H4 (cell line): ENCODE data around the gene ELFN1. TPM values are rescaled to one million over a fixed set of nuclear protein-coding genes. Genes with fewer than 3 reads are reported as not detected.

Source experiments
- DNase-seq: peaks from one replicate; pipeline ENCODE4 v3.0.0-alpha.2; 2015; ENCODE audit warnings: low spot score
- total RNA-seq: library from RNA; depleted of rRNA; stranded (reverse); fragments of >200 nt; shearing (Covaris generic); gene quantifications from 2 replicates; pipeline ENCODE4 v1.2.3, GENCODE V29; 2014

The ELFN1 gene
- total RNA-seq, 1 experiment from 2014 or later: 0.37 TPM

DNA sequence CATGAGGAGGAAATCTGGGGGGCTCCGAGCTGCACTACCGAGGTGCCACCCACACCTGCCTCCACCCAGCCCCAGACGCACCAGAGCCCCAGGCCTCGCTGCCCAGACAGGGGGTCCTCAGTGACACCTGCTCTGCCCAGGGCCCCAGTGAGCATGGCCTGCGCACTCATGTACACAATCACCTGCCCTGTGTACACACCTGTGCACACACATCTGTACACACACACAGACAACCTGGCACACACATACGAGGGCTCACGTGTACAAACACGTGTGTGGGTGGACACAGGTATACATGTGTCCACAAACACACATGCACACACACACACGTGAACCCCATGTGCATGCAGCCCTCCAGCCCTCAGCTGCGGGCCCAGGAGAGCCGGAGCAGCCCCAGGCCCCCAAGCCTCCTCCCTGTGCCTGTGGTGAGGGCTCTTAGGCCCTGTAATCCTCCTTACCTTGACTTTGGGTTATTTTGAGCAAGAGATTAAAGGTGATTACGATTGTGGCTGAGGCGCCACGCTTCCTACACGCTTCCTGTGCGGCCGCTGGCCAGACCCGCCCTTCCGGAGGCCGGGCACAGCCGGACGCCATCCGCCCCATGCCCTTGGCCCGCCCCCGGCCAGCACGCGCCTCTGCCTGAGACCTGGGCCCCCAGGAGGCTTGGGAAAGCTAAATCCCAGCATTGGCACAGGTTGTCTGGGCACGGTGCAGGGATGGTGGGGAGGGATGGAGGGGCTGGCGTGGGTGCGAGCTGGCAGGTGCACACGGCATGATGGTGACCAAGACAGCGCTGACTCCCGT is 71.9 kb downstream of the ELFN1 start:
- DNase-seq: no peak

DNA sequence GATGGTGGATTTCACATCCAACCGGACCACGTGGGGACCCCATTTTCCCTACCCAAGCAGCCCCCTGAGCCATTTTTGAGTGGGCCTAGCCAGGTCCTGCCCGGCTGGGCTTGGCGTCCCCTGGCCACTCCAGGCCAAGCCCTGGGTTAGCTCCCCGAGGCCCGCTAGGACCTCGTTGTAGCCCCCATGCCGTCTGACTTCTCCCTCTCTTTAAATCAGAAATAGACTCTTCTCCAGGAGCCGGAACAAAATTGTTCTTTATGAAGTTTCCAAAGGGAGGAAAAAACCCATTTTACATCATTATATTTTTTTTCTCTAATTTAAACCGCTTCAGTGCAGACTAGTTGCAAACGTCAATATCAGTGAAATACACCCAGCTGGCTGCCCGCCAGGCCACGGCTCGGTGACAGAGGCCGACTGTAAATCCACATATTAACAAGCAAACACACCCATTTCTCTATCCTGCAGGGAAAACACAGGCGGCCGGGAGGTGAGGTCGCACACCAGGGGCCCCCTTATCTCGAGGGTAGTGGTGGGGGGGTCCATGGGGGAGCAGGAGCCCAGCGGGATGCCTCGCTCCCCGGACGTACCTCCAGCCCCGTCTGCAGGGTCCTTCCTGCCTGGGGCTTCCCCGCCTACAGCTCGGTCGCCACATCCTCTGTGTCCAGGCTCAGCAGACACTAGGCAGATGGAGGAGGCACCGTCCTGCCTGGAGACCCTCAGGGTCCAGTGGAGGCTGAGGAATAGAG is 72.7 kb downstream of the ELFN1 start:
- DNase-seq: no peak

GRCh38 chr7:1743481-1744230 is 73.6 kb downstream of the ELFN1 start:
- DNase-seq: no peak

DNA sequence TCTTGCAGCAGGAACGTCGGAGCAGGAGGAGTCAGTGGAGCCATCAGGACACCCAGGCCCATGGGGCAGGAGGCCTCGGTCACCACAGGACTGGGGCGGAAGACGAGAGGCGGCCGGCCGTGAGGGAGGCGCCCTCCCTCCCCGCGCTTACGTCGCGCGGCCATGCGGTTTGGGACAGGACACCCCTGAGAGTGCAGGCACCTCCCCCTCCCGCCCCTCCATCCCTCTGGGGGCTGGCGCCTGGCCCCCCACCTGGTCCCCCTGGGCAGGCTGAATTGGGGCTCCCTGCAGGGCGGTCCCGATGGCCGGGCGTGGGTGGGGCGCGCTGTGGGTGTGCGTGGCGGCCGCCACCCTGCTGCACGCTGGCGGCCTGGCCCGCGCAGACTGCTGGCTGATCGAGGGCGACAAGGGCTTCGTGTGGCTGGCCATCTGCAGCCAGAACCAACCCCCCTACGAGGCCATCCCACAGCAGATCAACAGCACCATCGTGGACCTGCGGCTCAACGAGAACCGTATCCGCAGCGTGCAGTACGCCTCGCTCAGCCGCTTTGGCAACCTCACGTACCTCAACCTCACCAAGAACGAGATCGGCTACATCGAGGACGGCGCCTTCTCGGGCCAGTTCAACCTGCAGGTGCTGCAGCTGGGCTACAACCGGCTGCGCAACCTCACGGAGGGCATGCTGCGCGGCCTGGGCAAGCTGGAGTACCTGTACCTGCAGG is 74.4 kb downstream of the ELFN1 start:
- no peak for DNase-seq

GRCh38 chr7:1745018-1745532 is 75.0 kb downstream of the ELFN1 start:
- no peak for DNase-seq

DNA sequence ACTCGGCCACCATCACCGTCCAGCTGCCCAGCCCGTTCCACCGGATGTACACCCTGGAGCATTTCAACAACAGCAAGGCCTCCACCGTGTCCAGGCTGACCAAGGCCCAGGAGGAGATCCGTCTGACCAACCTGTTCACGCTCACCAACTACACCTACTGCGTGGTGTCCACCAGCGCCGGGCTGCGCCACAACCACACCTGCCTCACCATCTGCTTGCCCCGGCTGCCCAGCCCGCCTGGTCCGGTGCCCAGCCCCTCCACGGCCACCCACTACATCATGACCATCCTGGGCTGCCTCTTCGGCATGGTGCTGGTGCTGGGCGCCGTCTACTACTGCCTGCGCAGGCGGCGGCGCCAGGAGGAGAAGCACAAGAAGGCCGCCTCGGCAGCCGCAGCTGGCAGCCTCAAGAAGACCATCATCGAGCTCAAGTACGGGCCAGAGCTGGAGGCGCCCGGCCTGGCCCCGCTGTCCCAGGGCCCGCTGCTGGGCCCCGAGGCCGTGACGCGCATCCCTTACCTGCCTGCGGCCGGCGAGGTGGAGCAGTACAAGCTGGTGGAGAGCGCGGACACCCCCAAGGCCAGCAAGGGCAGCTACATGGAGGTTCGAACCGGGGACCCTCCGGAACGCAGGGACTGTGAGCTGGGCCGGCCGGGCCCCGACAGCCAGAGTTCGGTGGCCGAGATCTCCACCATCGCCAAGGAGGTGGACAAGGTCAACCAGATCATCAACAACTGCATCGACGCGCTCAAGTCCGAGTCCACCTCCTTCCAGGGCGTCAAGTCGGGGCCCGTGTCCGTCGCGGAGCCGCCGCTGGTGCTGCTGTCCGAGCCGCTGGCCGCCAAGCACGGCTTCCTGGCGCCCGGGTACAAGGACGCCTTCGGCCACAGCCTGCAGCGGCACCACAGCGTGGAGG is 75.8 kb downstream of the ELFN1 start:
- DNase-seq: no peak

DNA sequence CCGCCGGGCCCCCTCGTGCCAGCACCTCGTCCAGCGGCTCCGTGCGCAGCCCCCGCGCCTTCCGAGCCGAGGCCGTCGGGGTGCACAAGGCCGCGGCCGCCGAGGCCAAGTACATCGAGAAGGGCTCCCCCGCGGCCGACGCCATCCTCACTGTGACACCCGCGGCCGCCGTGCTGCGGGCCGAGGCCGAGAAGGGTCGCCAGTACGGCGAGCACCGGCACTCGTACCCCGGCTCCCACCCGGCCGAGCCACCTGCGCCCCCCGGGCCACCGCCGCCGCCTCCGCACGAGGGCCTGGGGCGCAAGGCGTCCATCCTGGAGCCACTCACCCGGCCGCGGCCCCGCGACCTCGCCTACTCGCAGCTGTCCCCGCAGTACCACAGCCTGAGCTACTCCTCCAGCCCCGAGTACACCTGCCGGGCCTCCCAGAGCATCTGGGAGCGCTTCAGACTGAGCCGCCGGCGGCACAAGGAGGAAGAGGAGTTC is 76.5 kb downstream of the ELFN1 start:
- no peak for DNase-seq

GRCh38 chr7:1747004-1747801 is 77.1 kb downstream of the ELFN1 start:
- DNase-seq: no peak

DNA sequence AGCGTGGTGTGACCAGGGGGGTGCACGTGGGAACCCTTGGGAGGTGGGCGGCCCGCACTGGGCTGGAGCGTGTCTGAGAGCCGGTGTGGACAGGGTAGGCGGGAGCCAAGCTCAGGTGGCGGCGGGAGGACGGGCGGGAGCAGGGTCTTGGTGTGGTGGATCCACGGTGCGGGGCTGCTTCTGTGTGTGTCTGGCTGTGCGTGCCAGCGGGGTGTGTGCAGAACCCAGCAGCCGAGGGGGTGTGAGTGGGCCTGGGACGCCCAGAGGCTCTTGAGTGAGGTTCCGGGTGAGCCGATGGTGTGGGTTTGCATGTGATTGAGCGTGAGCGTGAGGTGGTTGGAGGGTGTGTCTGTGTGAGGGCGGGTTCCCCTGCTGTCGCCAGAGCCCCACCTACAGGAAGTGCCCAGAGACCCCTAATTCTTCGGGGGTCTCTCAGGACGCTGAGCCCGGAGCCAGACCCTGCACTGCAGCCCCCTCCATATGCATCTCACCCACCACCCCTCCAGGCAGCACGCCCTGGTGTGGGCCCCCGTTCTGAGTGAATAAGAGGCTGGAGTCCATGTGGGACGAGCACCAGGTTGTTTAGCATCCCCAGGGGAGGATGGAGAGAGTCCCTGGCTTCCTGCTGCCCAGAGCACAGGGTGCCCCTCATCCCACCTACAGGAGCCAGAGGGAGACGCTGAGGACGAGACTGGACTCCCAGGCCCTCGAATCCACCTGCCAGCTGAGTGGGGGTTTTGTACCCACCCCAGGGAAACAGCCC is 78.2 kb downstream of the ELFN1 start:
- no peak for DNase-seq

DNA sequence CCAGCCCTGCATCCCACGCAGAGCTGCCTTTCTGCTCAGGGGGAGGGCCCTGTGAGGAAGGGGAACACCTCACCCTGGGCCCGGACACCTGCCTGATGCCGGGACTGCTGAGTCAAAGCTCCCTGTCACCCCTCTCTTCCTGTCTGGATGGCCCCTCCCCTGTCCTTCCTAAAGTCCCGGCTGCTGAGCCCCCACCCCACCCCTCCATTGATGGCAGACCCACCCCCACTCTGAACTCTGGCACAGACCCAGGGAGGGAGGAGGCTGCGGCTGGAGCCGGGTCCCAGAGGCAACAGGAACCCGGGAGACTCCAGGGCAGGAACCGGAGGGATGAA is 78.7 kb downstream of the ELFN1 start:
- DNase-seq: no peak

DNA sequence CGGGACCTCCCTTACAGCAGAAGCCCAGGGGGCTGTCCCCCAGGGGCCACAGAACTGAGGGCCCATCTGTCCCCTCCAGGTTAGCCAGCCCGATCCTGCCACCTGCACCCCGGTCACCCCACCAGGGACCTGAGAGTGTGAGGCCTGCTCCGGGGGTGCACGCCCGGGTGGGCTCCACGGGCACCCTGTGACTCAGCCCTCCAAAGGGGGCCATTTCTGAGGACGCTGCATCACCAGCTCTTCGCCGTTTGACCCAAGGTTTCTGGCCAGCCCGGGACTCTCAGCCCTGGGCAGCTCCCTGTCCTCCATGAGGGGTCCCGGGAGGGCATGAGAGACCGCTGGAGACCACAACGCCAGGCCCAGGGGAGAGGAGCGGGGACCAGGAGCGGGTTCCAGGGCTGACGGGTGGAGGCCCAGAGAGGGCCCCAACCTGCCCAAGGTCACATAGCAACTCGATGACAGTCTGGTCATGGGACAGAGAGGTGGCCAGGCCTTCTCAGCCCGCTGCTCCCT is 79.3 kb downstream of the ELFN1 start:
- DNase-seq: no peak

DNA sequence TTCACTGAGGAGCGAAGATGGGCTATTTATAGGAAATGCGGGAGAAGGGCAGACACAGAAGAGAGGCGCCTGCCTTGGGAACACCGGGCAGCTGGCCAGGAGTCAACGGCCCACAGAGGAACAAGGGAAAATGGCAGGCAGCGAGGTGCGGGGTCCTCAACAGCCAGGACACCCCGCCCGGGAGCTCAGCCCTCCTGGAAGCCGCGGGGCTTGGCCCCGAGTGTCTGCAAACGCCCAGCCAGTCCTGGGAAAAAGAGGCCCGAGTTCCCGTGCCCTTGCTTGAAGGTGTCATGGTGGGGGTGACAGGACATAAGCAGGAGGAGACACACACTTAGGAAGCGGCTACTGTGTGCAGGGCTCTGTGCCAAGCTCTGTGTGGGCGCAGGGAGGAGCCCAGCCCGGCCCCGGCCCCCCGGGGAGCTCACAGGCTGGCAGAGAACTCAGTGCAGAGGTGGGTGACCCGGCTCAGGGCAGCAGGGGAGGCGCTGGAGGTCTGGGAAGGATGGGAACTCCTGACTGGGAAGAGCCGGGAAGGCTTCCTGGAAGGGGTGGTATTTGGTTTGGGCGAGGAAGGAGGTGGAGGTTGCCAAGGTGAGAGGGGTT is 79.9 kb downstream of the ELFN1 start:
- DNase-seq: no peak

- no peak for DNase-seq
Observed at GRCh38 chr7:1750541-1751021, 80.5 kb downstream of the ELFN1 start.

DNA sequence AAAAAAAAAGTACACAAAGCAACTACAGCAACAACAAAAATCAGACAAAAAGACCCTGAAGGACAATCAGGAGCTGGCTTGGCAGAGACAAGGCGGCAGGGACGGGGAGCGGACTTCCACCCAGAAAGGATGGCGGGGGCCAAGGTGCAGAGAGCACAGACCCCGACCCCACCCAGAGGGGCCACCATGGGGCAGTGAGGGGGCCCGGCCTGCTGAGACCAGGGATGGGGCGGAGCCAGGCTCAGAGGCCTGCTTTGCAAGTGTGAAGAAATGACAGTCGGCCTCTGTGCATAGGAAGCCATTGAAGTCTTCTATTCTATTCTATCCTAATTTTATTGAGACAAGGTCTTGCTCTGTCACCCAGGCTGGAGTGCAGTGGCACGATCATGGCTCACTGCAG is 82.0 kb downstream of the ELFN1 start:
- DNase-seq: no peak

DNA sequence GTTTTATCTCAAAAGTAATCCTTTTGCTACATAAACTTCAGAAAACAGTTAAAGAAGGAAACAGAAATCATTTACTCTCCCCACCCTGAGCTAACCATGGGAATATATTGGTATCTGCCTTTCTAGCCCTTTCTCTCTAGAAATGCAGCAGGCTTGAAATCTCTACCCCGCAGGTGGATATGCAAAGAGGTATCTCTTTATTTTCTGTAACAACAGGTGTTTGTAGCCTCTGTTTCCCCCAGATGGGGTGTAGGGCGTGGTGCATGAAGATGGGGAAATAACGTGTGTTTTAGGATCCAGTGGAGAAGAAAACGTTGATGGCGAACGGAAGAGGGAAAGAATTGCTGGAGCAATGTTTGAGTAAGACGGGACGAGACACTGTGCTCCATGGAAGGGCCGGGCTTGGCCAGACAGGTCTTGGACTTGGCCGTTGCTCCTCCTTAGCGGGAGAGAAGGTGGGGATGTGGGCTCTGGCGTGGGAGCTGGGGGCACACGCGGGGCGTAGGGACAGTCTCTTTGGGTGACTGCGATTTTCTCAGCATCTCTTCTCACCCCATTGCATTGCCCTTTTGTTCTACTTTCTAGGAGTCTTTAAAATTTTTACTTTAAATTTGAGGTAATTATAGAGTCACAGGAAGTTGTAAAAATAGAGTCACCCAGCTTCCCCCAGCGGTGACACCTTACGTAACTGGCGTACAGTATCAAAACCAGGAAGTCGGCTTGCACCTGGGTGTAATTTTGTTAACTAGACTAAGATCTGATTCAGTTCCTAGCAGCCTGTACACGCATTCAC is 82.9 kb downstream of the ELFN1 start:
- no peak for DNase-seq

DNA sequence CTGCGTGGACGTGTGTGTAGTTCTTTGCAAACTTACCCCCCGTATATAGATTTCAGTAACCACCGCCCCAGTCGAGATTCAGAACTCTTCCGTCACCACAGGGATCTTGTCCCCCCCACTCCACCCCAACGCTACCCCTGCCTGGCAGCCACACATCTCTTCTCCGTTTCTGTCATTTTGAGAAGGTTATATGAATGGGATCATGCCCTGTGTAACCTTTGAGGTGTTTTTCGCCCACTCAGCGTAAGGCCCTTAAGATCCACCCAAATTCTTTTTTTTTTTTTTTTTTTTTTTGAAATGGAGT is 83.4 kb downstream of the ELFN1 start:
- DNase-seq: no peak

- DNase-seq: no peak
Observed at GRCh38 chr7:1754345-1754908, 84.3 kb downstream of the ELFN1 start.
